ENCODE measurements around the gene HLA-DQB1.

Gene HLA-DQB1

GRCh38 chr6:32623693-32624092 is 42.8 kb downstream of the HLA-DQB1 start:
- peak; percentile 51 for DNase-seq

DNA sequence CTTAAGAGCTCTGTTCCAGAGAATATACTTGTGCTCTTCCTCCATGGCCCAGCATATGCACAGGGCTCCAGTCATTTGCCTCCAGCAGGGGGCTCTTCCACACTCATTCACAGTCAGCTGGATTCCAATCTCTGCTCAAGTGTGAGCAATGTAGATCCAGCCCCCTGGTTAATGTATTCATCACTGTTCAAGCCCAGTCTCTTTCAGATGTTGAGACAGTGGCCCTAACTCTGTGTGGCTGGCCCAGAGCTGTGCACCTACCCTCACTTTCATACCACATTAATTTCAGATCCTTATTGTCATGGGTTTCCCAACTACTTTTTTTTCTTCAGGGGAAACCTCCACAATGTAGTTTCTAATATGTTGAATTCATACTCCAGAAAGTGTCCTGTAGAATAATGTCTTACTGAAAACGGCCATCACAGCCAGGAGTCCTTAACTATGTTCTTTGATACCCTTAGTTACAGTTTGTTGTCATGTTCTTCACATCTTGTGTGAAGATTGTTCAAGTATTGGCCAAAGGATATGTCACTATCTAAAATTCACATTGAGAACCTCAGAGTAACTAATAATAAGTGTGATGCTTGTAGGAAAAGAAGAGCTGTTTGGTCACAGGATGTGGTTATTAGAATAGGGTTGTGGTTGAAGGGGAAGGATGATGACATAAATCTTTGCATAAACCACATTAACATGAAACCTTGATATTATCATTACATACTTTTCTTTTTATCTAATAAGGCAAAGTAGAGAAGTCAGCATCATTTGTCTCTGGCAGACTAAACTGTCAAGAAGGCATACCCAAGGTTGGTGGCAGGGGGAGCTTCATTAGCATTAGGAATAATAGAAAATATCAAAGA is 43.7 kb downstream of the HLA-DQB1 start:
- peak; percentile 87 for DNase-seq

GRCh38 chr6:32621372-32621771 is 45.1 kb downstream of the HLA-DQB1 start:
- DNase-seq = no peak

DNA sequence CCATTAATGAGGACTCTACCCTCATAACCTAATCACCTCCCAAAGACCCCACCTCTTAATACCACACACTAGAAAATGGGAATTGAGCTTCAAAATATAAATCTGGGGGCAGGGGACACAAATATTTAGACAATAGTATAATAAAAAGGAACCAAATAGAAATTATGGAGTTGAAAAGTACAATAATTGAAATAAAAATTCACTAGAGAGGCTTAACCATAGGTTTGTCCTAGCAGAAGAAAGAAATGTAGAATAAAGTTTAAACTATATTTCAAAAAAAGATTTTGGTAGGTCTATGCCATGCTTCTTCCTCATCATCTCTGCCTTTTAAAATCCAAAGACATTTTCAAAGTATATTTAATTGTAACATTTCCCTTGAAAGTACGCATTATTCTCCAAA is 48.7 kb downstream of the HLA-DQB1 start:
- no peak for DNase-seq

GRCh38 chr6:32615885-32616532 is 50.4 kb downstream of the HLA-DQB1 start:
- DNase-seq = no peak

- no peak for DNase-seq
Measured at GRCh38 chr6:32614366-32615081, 51.9 kb downstream of the HLA-DQB1 start.

- DNase-seq = no peak
Measured at GRCh38 chr6:32613475-32613874, 53.0 kb downstream of the HLA-DQB1 start.

- DNase-seq = peak; percentile 54
Measured at GRCh38 chr6:32610682-32611296, 55.7 kb downstream of the HLA-DQB1 start.

- peak; percentile 80 for DNase-seq
Measured at GRCh38 chr6:32609731-32610640, 56.5 kb downstream of the HLA-DQB1 start.
